Uterus (tissue), 4 donors: ENCODE results near the gene SEPTIN7. TPM values are rescaled to one million over a fixed set of nuclear protein-coding genes. Genes with fewer than 3 reads are reported as not detected.

ENCODE experiments used
- DNase-seq, 2 donors: peaks; one replicate each; pipeline ENCODE4 v3.0.0-alpha.2; 2019 to 2020
- H3K27ac ChIP-seq, 2 donors: fragments of 200-600 bp; sonication (generic); 1 replicate in 1 of 2; 2 replicates in 1 of 2; pipeline ENCODE4 v1.5.1; 2016 to 2018
- H3K27me3 ChIP-seq, 2 donors: fragments of 200-600 bp; sonication (generic); one replicate each; pipeline ENCODE4 v1.5.1; 2018 to 2019; ENCODE audit warnings: control low read depth in 1 of 2
- H3K36me3 ChIP-seq, 2 donors: fragments of 200-600 bp; sonication (generic); one replicate each; pipeline ENCODE4 v1.5.1; 2019; ENCODE audit warnings: control low read depth in 1 of 2
- H3K4me1 ChIP-seq, 2 donors: fragments of 200-600 bp; sonication (generic); one replicate each; pipeline ENCODE4 v1.5.1; 2018 to 2019; ENCODE audit warnings: control low read depth in 1 of 2
- H3K4me3 ChIP-seq, 2 donors: fragments of 200-600 bp; sonication (generic); 1 replicate in 1 of 2; 2 replicates in 1 of 2; pipeline ENCODE4 v1.5.1; 2018 to 2019; ENCODE audit warnings: mild to moderate bottlenecking in 1 of 2
- H3K9me3 ChIP-seq, 2 donors: fragments of 200-600 bp; sonication (generic); one replicate each; pipeline ENCODE4 v1.5.1; 2019; ENCODE audit warnings: control low read depth in 1 of 2
- POLR2A ChIP-seq, 2 donors: fragments of 450-650 bp; IDR thresholded peaks; one replicate each; pipeline ENCODE4 v1.6.1; 2016; ENCODE audit warnings: antibody characterized with exemption in 2 of 2, mild to moderate bottlenecking in 1 of 2, moderate library complexity in 1 of 2
- intact Hi-C: fragments of 100-400 bp; cut with DNase I; formaldehyde crosslinking; loops from one replicate; pipeline ENCODE4 v1.15.1; 2023; ENCODE audit warnings: low total_unique reads
- total RNA-seq, 4 donors: library from RNA; depleted of rRNA in 3 of 4; stranded (reverse); fragments of >200 nt in 3 of 4; gene quantifications; one replicate each; pipeline versions ENCODE4 v1.1.0 to v1.2.4, GENCODE V29; 2014 to 2023
- TF ChIP-seq, protein P1 (sequence below), 4 experiments: fragments of 200-600 bp in 2 of 4; fragments of 450-650 bp in 2 of 4; sonication (generic) in 2 of 4; IDR thresholded peaks; one replicate each; pipeline ENCODE4 v1.5.1; 2016 to 2019; ENCODE audit warnings: antibody characterized with exemption in 4 of 4, mild to moderate bottlenecking in 2 of 4, moderate library complexity in 1 of 4
- donor health status: DM: yes; HTN: yes; CAD: no.

Gene SEPTIN7
- total RNA-seq, 4 donors from 2014 or later, result 251 to 503 (median 267) TPM

DNA sequence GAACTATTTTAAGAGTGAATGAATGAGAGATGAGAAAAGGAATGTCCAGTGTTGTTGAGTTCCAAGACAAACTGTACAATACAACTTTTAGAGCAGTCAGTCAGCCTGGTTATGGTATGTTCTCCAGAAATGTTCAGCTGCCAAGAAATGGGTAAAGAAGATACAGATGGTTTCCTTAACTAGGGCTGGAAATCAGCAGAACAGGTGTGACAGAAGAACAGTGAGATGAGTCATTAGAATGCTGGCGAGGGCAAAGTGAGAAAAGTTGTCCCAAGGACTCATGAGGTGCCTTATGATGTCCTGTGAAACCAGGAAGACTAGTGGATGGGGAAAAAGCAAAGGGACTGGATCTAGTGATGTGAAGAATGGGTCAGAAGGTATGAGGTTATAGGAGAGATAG, 20.8 kb upstream of the SEPTIN7 start:
- H3K4me3 ChIP-seq, result no peak overlapping the region
- DNase-seq, result no peak
- intact Hi-C loops, result no loop called here
- H3K27me3 ChIP-seq, result no peaks in the 10 kb centered on the region
- no peaks in the 10 kb centered on the region for H3K4me1 ChIP-seq
- no peaks in the 10 kb centered on the region for H3K9me3 ChIP-seq
- no peak overlapping the region for H3K27ac ChIP-seq
- TF ChIP-seq, protein P1, sequence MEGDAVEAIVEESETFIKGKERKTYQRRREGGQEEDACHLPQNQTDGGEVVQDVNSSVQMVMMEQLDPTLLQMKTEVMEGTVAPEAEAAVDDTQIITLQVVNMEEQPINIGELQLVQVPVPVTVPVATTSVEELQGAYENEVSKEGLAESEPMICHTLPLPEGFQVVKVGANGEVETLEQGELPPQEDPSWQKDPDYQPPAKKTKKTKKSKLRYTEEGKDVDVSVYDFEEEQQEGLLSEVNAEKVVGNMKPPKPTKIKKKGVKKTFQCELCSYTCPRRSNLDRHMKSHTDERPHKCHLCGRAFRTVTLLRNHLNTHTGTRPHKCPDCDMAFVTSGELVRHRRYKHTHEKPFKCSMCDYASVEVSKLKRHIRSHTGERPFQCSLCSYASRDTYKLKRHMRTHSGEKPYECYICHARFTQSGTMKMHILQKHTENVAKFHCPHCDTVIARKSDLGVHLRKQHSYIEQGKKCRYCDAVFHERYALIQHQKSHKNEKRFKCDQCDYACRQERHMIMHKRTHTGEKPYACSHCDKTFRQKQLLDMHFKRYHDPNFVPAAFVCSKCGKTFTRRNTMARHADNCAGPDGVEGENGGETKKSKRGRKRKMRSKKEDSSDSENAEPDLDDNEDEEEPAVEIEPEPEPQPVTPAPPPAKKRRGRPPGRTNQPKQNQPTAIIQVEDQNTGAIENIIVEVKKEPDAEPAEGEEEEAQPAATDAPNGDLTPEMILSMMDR (IDR thresholded peaks at IDR 0.05), result no peak
- no peak for TF ChIP-seq POLR2A (IDR thresholded peaks at IDR 0.05)
- H3K36me3 ChIP-seq, result no peaks in the 10 kb centered on the region

- H3K4me3 ChIP-seq, result no peak overlapping the region
- no peaks in the 10 kb centered on the region for H3K27me3 ChIP-seq
- TF ChIP-seq, protein P1 (IDR thresholded peaks at IDR 0.05), result no peak
- TF ChIP-seq POLR2A (IDR thresholded peaks at IDR 0.05), result no peak
- H3K9me3 ChIP-seq, result no peaks in the 10 kb centered on the region
- no peak overlapping the region for H3K27ac ChIP-seq
- intact Hi-C loops, result no loop called here
- no peaks in the 10 kb centered on the region for H3K36me3 ChIP-seq
- no peaks in the 10 kb centered on the region for H3K4me1 ChIP-seq
- no peak for DNase-seq
Observed at GRCh38 chr7:35781200-35781701, 19.6 kb upstream of the SEPTIN7 start.

- no peak overlapping the region for H3K27ac ChIP-seq
- no peak overlapping the region for H3K4me3 ChIP-seq
- no peaks in the 10 kb centered on the region for H3K27me3 ChIP-seq
- no peaks in the 10 kb centered on the region for H3K36me3 ChIP-seq
- TF ChIP-seq, protein P1 (IDR thresholded peaks at IDR 0.05), result no peak
- no peak for TF ChIP-seq POLR2A (IDR thresholded peaks at IDR 0.05)
- no peaks in the 10 kb centered on the region for H3K4me1 ChIP-seq
- intact Hi-C loops, result no loop called here
- no peaks in the 10 kb centered on the region for H3K9me3 ChIP-seq
- DNase-seq, result no peak
Observed at GRCh38 chr7:35781767-35782515, 18.9 kb upstream of the SEPTIN7 start.

DNA sequence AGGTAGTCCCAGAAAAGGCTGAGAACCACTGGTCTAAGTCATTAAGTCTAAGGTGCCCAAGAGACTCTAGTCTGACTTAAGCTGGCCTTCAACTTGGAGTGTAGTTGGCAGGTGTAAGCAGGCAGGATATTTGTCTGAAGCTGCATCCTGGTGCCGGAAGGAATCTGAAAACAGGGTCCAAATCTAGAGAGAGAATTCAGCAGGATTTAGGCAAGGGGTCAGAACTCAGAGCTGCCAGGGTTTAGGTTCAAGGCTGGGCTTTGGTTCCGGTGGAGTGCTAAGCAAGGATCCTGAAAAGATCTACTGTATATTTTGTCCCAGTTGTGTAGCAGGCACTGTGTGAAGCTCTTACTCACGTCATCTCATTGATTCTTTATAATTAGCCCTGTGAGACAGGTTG, 16.5 kb upstream of the SEPTIN7 start:
- TF ChIP-seq, protein P1 (IDR thresholded peaks at IDR 0.05), result no peak
- no peak for TF ChIP-seq POLR2A (IDR thresholded peaks at IDR 0.05)
- H3K36me3 ChIP-seq, result no peaks in the 10 kb centered on the region
- H3K27me3 ChIP-seq, result no peaks in the 10 kb centered on the region
- H3K4me1 ChIP-seq, result no peaks in the 10 kb centered on the region
- intact Hi-C loops, result no loop called here
- H3K9me3 ChIP-seq, result no peaks in the 10 kb centered on the region
- H3K27ac ChIP-seq, result no peak overlapping the region
- no peak overlapping the region for H3K4me3 ChIP-seq
- DNase-seq, result no peak

DNA sequence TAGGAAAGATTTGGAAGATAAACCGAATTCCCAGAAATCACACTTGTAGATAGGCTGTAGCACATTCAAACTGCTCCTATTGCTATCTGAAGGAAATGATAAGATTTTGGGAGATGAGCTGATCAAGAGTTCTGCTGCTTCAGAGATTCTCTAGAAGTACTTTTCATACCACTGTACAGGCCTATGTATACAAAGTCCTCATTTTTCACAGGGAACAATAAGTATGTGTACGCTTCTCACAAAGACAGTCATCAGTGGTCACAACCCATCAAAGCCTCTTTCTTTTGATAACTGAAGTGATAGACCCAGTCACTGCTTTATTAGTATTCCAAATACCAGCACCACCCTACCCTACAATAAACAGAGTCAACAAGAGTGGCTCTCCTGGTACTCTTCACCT, 15.6 kb upstream of the SEPTIN7 start:
- H3K36me3 ChIP-seq, result no peaks in the 10 kb centered on the region
- no peaks in the 10 kb centered on the region for H3K27me3 ChIP-seq
- H3K4me1 ChIP-seq, result no peaks in the 10 kb centered on the region
- intact Hi-C loops, result no loop called here
- H3K27ac ChIP-seq, result no peak overlapping the region
- DNase-seq, result no peak
- no peaks in the 10 kb centered on the region for H3K9me3 ChIP-seq
- H3K4me3 ChIP-seq, result no peak overlapping the region
- no peak for TF ChIP-seq POLR2A (IDR thresholded peaks at IDR 0.05)
- TF ChIP-seq, protein P1 (IDR thresholded peaks at IDR 0.05), result no peak
